BLaER1 treated with 17β-estradiol and CSF1 and Interleukin-3, amounts not matched to agents 10 nM and 100 nM (cell line): ENCODE data around the gene RRP15.
A peak's percentile ranks its signal among the peaks of the same experiment; 100 is the strongest.

ENCODE experiments used
- H3K27ac ChIP-seq, 11 experiments: shearing (Covaris generic); formaldehyde crosslinking; 2 replicates each; pipeline ENCODE4 v1.8.1; 2022
- H3K27me3 ChIP-seq, 11 experiments: shearing (Covaris generic); formaldehyde crosslinking; 2 replicates each; pipeline ENCODE4 v1.8.1; 2022
- H3K36me3 ChIP-seq, 11 experiments: shearing (Covaris generic); formaldehyde crosslinking; 2 replicates each; pipeline ENCODE4 v1.8.1; 2022
- H3K4me1 ChIP-seq, 10 experiments: shearing (Covaris generic); formaldehyde crosslinking; 2 replicates each; pipeline ENCODE4 v1.8.1; 2022
- H3K4me2 ChIP-seq, 11 experiments: shearing (Covaris generic); formaldehyde crosslinking; 2 replicates each; pipeline ENCODE4 v1.8.1; 2022
- H3K4me3 ChIP-seq, 10 experiments: shearing (Covaris generic); formaldehyde crosslinking; 2 replicates each; pipeline ENCODE4 v1.8.1; 2022
- H3K9ac ChIP-seq, 11 experiments: shearing (Covaris generic); formaldehyde crosslinking; 2 replicates each; pipeline ENCODE4 v1.8.1; 2022
- H3K9me3 ChIP-seq, 11 experiments: shearing (Covaris generic); formaldehyde crosslinking; replicated peaks in 1 of 11; 2 replicates each; pipeline ENCODE4 v1.8.1; 2022
- H4K20me1 ChIP-seq, 11 experiments: shearing (Covaris generic); formaldehyde crosslinking; 2 replicates each; pipeline ENCODE4 v1.8.1; 2022
- Cebpa-rat ChIP-seq, 11 experiments: shearing (Covaris generic); IDR thresholded peaks; 2 replicates each; pipeline ENCODE4 v1.8.1; 2022

Gene RRP15

GRCh38 chr1:218367118-218367517, 82.0 kb downstream of the RRP15 start:
- Histone ChIP-seq H3K4me1 (peaks cover 0 to 12% (median under 1%) of the 10 kb centered on the region in 10 experiments; a peak in 6 of 20 replicates), H3K36me3 (no peaks in the 10 kb centered on the region), H3K27me3 (peaks cover 0 to 100% (median 0%) of the 10 kb centered on the region in 11 experiments; a peak in 8 of 22 replicates), H3K4me3 (no peak overlapping the region), H3K9me3 (no peaks in the 10 kb centered on the region), H3K9ac (no peak overlapping the region), H4K20me1 (peaks cover 0 to 30% (median 0%) of the 10 kb centered on the region in 11 experiments; a peak in 3 of 22 replicates), H3K4me2 (peak overlapping the region in 3 of 11 experiments; percentile 2 to 18 (median 15); a peak in 3 of 22 replicates), H3K27ac (no peak overlapping the region)
- TF ChIP-seq Cebpa-rat (IDR thresholded peaks at IDR 0.05) = no peak

GRCh38 chr1:218368686-218369085, 83.6 kb downstream of the RRP15 start:
- peaks cover 0 to 99% (median 0%) of the 10 kb centered on the region in 11 experiments; a peak in 8 of 22 replicates for H3K27me3 ChIP-seq
- peaks cover 0 to 33% (median 0%) of the 10 kb centered on the region in 11 experiments; a peak in 3 of 22 replicates for H4K20me1 ChIP-seq
- no peak overlapping the region for H3K4me2 ChIP-seq
- H3K4me1 ChIP-seq = peaks cover 0 to 15% (median 2%) of the 10 kb centered on the region in 10 experiments; a peak in 6 of 20 replicates
- TF ChIP-seq Cebpa-rat (IDR thresholded peaks at IDR 0.05) = no peak
- H3K4me3 ChIP-seq = no peak overlapping the region
- H3K36me3 ChIP-seq = no peaks in the 10 kb centered on the region
- H3K9me3 ChIP-seq = no peaks in the 10 kb centered on the region
- H3K27ac ChIP-seq = no peak overlapping the region
- H3K9ac ChIP-seq = no peak overlapping the region

GRCh38 chr1:218369688-218370511, 84.8 kb downstream of the RRP15 start:
- no peak for TF ChIP-seq Cebpa-rat (IDR thresholded peaks at IDR 0.05)
- H3K4me2 ChIP-seq = no peak overlapping the region
- H4K20me1 ChIP-seq = peaks cover 0 to 42% (median 0%) of the 10 kb centered on the region in 11 experiments; a peak in 3 of 22 replicates

GRCh38 chr1:218371927-218372672, 87.0 kb downstream of the RRP15 start:
- peaks cover 4 to 13% (median 7%) of the 10 kb centered on the region in 10 experiments; a peak in 19 of 20 replicates for H3K4me1 ChIP-seq
- no peak for TF ChIP-seq Cebpa-rat (IDR thresholded peaks at IDR 0.05)
- no peak overlapping the region for H3K4me3 ChIP-seq
- no peak overlapping the region for H3K27ac ChIP-seq
- no peaks in the 10 kb centered on the region for H3K36me3 ChIP-seq
- H3K9me3 ChIP-seq = no peaks in the 10 kb centered on the region
- H4K20me1 ChIP-seq = peaks cover 0 to 44% (median 0%) of the 10 kb centered on the region in 11 experiments; a peak in 5 of 22 replicates
- no peak overlapping the region for H3K4me2 ChIP-seq
- peaks cover 0 to 99% (median 0%) of the 10 kb centered on the region in 11 experiments; a peak in 9 of 22 replicates for H3K27me3 ChIP-seq
- H3K9ac ChIP-seq = no peak overlapping the region

More at GRCh38 chr1:218369688-218370511, 84.8 kb downstream of the RRP15 start:
- H3K4me1 ChIP-seq = peaks cover 0 to 15% (median 2%) of the 10 kb centered on the region in 10 experiments; a peak in 6 of 20 replicates
- H3K27me3 ChIP-seq = peaks cover 0 to 99% (median 0%) of the 10 kb centered on the region in 11 experiments; a peak in 9 of 22 replicates
- no peak overlapping the region for H3K27ac ChIP-seq
- no peaks in the 10 kb centered on the region for H3K9me3 ChIP-seq
- no peak overlapping the region for H3K4me3 ChIP-seq
- no peaks in the 10 kb centered on the region for H3K36me3 ChIP-seq
- no peak overlapping the region for H3K9ac ChIP-seq

GRCh38 chr1:218374401-218375353, 89.6 kb downstream of the RRP15 start:
- H3K4me1 ChIP-seq = peaks cover 13 to 24% (median 17%) of the 10 kb centered on the region in 10 experiments
- no peak overlapping the region for H3K9ac ChIP-seq
- no peak overlapping the region for H3K27ac ChIP-seq
- H3K4me2 ChIP-seq = no peak overlapping the region
- TF ChIP-seq Cebpa-rat (IDR thresholded peaks at IDR 0.05) = no peak
- H3K9me3 ChIP-seq = no peaks in the 10 kb centered on the region
- H3K4me3 ChIP-seq = no peak overlapping the region
- peaks cover 0 to 98% (median 0%) of the 10 kb centered on the region in 11 experiments; a peak in 9 of 22 replicates for H3K27me3 ChIP-seq
- H3K36me3 ChIP-seq = no peaks in the 10 kb centered on the region
- H4K20me1 ChIP-seq = peaks cover 0 to 63% (median 0%) of the 10 kb centered on the region in 11 experiments; a peak in 7 of 22 replicates

GRCh38 chr1:218376722-218377121, 91.6 kb downstream of the RRP15 start:
- Histone ChIP-seq H3K4me1 (peaks cover 13 to 24% (median 17%) of the 10 kb centered on the region in 10 experiments), H3K36me3 (no peaks in the 10 kb centered on the region), H3K9me3 (no peaks in the 10 kb centered on the region), H4K20me1 (peaks cover 0 to 67% (median 0%) of the 10 kb centered on the region in 11 experiments; a peak in 7 of 22 replicates), H3K27me3 (peaks cover 0 to 98% (median 0%) of the 10 kb centered on the region in 11 experiments; a peak in 10 of 22 replicates), H3K4me2 (peak overlapping the region; percentile 34 to 70 (median 61)), H3K4me3 (no peak overlapping the region), H3K27ac (0 out of 22 replicates have a peak overlapping the region, but pooled peaks of 1 of the 11 experiments have one; percentile 7), H3K9ac (no peak overlapping the region)
- TF ChIP-seq Cebpa-rat (IDR thresholded peaks at IDR 0.05) = no peak

- H3K27me3 ChIP-seq = peaks cover 0 to 98% (median 0%) of the 10 kb centered on the region in 11 experiments; a peak in 10 of 22 replicates
- H3K27ac ChIP-seq = 0 out of 22 replicates have a peak overlapping the region, but pooled peaks of 1 of the 11 experiments have one; percentile 7
- H3K36me3 ChIP-seq = no peaks in the 10 kb centered on the region
- no peak for TF ChIP-seq Cebpa-rat (IDR thresholded peaks at IDR 0.05)
- no peak overlapping the region for H3K4me3 ChIP-seq
- H4K20me1 ChIP-seq = peaks cover 0 to 62% (median 0%) of the 10 kb centered on the region in 11 experiments; a peak in 7 of 22 replicates
- no peaks in the 10 kb centered on the region for H3K9me3 ChIP-seq
- H3K4me1 ChIP-seq = peaks cover 13 to 21% (median 17%) of the 10 kb centered on the region in 10 experiments
- peak overlapping the region; percentile 34 to 70 (median 61) for H3K4me2 ChIP-seq
- H3K9ac ChIP-seq = no peak overlapping the region
Measured at GRCh38 chr1:218377143-218377660, 92.1 kb downstream of the RRP15 start.
